ENCODE results near the gene CACNA1C. TPM values are rescaled to one million over a fixed set of nuclear protein-coding genes. Genes with fewer than 3 reads are reported as not detected.

CACNA1C gene
- total RNA-seq, 2 donors from 2014 or later: 99.2 to 127 TPM

- DNase-seq (no peak), ATAC-seq (no peak)
- intact Hi-C loops (cut with DNase I): no loop called here
These were observed 280.9 kb downstream of the CACNA1C start for GRCh38 chr12:2333491-2334195.

- intact Hi-C loops (cut with DNase I): no loop called here
- no peak for DNase-seq
- no peak for ATAC-seq
These were observed 281.5 kb downstream of the CACNA1C start for GRCh38 chr12:2334271-2334670.

- ATAC-seq (no peak), DNase-seq (no peak)
- intact Hi-C loops (cut with DNase I): no loop called here
These were observed 281.9 kb downstream of the CACNA1C start for GRCh38 chr12:2334689-2335088.

- intact Hi-C loops (cut with DNase I): no loop called here
- no peak for DNase-seq
- ATAC-seq: no peak
These were observed 282.3 kb downstream of the CACNA1C start for GRCh38 chr12:2335109-2335508.

DNA sequence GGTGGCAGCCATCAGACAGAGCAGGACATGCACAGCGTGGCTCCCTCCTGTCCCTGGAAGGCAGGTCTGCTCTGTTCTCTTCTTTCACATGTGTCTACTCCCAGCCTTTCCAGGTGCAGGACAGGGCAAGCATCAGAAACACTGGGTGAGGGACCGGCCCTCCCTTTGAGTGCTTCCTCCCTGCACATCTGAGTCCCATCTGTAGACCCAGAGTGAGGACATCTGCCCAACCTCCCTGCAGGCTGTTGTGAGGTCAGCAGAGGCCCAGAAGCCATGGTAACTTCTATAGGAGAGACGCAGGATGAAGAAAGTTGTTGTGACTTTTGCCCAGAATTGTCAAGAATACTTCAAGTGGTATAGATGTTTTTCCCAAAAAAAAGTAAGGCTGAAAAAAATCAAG, 282.7 kb downstream of the CACNA1C start:
- ATAC-seq: peak in 1 of 2 donors; percentile 9
- intact Hi-C loops (cut with DNase I): no loop called here
- no peak for DNase-seq

DNA sequence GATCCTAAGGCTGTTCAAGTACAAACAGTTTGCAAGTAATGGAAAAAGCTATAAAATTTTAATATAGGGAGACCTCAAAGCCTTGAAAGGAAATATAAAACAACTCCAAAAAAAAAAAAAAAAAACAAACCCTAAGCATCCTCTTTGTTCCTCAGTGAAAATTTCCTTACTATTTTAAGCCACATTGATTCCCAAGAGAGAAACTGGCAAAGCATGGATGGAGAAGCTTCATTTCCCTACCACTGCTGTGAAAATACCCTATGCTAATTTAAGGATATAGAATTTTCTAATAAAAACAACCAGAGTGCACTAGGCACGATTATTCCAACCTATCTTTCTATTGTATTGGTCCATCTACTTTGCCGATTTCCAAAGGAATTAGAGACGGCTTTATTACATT, 283.1 kb downstream of the CACNA1C start:
- intact Hi-C loops (cut with DNase I): no loop called here
- no peak for ATAC-seq
- DNase-seq: no peak

GRCh38 chr12:2336409-2336829, 283.6 kb downstream of the CACNA1C start:
- DNase-seq (no peak), ATAC-seq (peak; percentile 76 to 93)
- intact Hi-C loops (cut with DNase I): no loop called here

GRCh38 chr12:2337031-2338010, 284.5 kb downstream of the CACNA1C start:
- no peak for DNase-seq
- ATAC-seq: no peak
- intact Hi-C loops (cut with DNase I): no loop called here

GRCh38 chr12:2338381-2338780, 285.6 kb downstream of the CACNA1C start:
- intact Hi-C loops (cut with DNase I): no loop called here
- no peak for ATAC-seq
- DNase-seq: no peak

GRCh38 chr12:2338991-2339431, 286.2 kb downstream of the CACNA1C start:
- DNase-seq: no peak
- intact Hi-C loops (cut with DNase I): no loop called here
- ATAC-seq: peak in 1 of 2 donors; percentile 28

- no peak for DNase-seq
- intact Hi-C loops (cut with DNase I): no loop called here
These were observed 288.4 kb downstream of the CACNA1C start for GRCh38 chr12:2341051-2341751.

GRCh38 chr12:2341871-2342270, 289.1 kb downstream of the CACNA1C start:
- intact Hi-C loops (cut with DNase I): no loop called here
- DNase-seq (no peak), ATAC-seq (peak in 1 of 2 donors; percentile 11)

More at GRCh38 chr12:2341051-2341751, 288.4 kb downstream of the CACNA1C start:
- no peak for ATAC-seq

GRCh38 chr12:2343681-2344080, 290.9 kb downstream of the CACNA1C start:
- ATAC-seq (no peak), DNase-seq (no peak)
- intact Hi-C loops (cut with DNase I): no loop called here

- intact Hi-C loops (cut with DNase I): no loop called here
- DNase-seq (no peak), ATAC-seq (no peak)
These were observed 291.7 kb downstream of the CACNA1C start for GRCh38 chr12:2344476-2344875.

GRCh38 chr12:2344885-2345284, 292.1 kb downstream of the CACNA1C start:
- DNase-seq (no peak), ATAC-seq (peak in 1 of 2 donors; percentile 36)
- intact Hi-C loops (cut with DNase I): no loop called here

- ATAC-seq: no peak
- no peak for DNase-seq
- intact Hi-C loops (cut with DNase I): no loop called here
These were observed 293.1 kb downstream of the CACNA1C start for GRCh38 chr12:2345902-2346301.

GRCh38 chr12:2346416-2346815, 293.6 kb downstream of the CACNA1C start:
- no peak for DNase-seq
- intact Hi-C loops (cut with DNase I): no loop called here
- peak in 1 of 2 donors; percentile 19 for ATAC-seq

DNA sequence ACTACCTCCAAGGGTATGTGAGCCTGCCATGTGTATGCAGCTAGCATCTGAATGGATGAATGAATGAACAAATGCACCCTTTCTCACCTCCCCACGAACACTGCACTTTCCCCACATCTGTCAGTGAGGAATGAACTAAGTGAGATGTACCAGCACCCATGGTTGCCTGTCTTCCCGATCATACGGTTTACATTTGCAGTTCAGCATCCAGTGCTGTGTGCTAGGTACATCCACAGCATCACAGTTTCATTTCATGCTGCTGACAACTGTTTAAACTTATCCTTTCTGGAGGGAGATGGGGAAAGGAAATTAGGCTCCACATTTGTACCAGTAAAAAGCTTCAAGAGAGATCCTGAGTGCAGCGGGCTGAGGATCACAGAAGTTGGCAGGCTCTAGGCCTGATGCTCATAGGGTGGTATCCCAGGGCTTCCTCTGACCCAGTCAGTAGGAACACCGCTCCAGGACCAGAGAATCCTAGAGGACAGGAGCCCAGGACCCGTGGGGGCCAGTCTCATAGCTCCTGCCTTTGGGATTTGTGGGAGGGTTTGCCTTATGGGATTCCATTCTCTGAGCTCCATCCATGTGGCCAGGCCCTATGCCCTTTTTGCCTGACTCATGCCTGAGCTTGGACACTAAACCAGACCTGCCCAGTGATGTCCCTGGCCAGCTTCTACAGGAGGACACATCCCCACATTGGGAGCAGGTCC, 294.5 kb downstream of the CACNA1C start:
- DNase-seq (no peak), ATAC-seq (no peak)
- intact Hi-C loops (cut with DNase I): no loop called here

Data from left cardiac atrium (tissue), 4 donors.